Left colon (tissue), 2 donors: Measurements from ENCODE around the gene NHLH1. TPM values are rescaled to one million over a fixed set of nuclear protein-coding genes. Genes with fewer than 3 reads are reported as not detected.

Experiments used
- ATAC-seq: fragments of 200-7000 bp; cut with Tn5 transposase; one replicate; pipeline ENCODE4 v1.9.1; 2020; ENCODE audit warnings: mild to moderate bottlenecking, moderate library complexity
- DNase-seq, 2 donors: peaks; one replicate each; pipeline ENCODE4 v3.0.0-alpha.2; 2020
- intact Hi-C, 2 donors: fragments of 100-400 bp; cut with DNase I in 1 of 2; cut with micrococcal nuclease in 1 of 2; formaldehyde crosslinking; loops; one replicate each; pipeline versions ENCODE4 v1.11.2 to v1.14.0; 2022; cut with DNase I, micrococcal nuclease
- total RNA-seq, 2 donors: library from RNA; stranded (reverse); fragmentation: NEBNext Ultra II Directional; extraction: Animal tissue kit (Norgen Biotek cat#: 25700); gene quantifications; one replicate each; pipeline ENCODE4 v1.2.1, GENCODE V29; 2021
- donor health status: DM: no; HTN: no; CAD: no.
- donor health status: DM: yes; HTN: yes; CAD: no.

NHLH1 gene
- total RNA-seq, 2 donors from 2014 or later: 0.20 TPM; not detected in 1

GRCh38 chr1:160354388-160354985 lies 12.4 kb upstream of the NHLH1 start:
- intact Hi-C loops: no loop called here
- ATAC-seq (peak; percentile 53), DNase-seq (no peak)

- ATAC-seq (no peak), DNase-seq (no peak)
- intact Hi-C loops: no loop called here
Measured at GRCh38 chr1:160357286-160358002, 9.4 kb upstream of the NHLH1 start.

GRCh38 chr1:160358073-160358472 lies 8.8 kb upstream of the NHLH1 start:
- DNase-seq: no peak
- no peak for ATAC-seq
- intact Hi-C loops: no loop called here

GRCh38 chr1:160359559-160360226 lies 7.2 kb upstream of the NHLH1 start:
- ATAC-seq (no peak), DNase-seq (no peak)
- intact Hi-C loops: no loop called here

DNA sequence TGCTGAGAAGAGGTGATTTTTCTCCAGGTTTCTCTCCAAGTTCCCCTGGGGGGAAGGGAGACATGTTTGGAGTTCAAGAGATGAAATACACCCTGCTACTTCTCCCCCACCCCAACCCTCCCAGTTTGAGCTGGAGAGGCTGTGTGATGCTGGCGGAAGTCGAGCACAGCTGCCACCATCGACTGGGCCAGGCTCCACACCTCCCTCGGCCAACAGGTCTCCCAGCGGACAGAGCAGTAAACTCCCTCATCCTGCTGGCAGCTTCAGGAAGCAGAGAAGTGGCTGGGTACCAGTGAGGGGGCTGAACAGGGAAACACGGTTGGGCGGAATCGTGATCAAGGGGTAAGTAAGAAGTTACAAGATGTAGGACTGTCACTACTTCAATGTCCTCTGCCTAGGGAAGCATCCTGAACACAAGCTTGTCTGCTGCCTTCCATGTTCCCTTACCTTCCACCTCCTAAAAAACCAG lies 6.6 kb upstream of the NHLH1 start:
- DNase-seq (no peak), ATAC-seq (no peak)
- intact Hi-C loops: no loop called here

DNA sequence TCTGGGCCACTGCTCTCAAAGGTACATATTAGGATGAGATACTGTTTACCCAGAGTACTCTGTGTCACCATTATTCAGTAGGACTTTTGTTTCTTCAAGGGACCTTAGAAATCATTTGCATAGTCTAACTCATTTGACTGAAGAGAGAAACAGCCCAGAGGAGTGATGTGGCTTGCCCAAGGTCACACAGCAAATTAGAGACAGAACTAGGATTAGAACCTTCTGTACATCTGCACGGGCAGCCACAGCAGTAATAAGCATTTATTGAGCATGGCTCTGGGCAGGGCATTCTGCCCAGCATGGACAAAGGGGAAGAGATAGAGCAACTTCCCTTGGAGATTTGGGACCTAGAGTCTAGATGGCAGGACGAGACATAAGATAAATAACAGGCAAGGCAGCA lies 5.7 kb upstream of the NHLH1 start:
- intact Hi-C loops: no loop called here
- DNase-seq (no peak), ATAC-seq (no peak)

DNA sequence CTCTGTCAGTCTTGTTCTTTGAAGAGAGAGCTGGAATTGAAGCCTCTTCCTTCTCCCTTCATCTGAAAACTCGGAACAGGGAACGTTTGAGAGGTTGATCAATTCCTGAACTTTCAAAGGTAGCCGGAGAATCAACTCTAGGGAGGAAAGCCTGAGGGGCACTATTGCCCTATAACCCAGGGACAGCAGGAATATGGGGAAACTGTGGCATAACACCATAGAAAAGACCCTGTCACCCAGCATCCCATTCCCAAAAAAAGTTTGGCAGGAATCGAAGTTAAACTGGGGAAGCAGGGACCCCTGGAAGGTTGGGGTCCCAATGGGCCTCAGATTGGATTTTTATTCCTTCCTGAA lies 5.1 kb upstream of the NHLH1 start:
- no peak for DNase-seq
- intact Hi-C loops: no loop called here

DNA sequence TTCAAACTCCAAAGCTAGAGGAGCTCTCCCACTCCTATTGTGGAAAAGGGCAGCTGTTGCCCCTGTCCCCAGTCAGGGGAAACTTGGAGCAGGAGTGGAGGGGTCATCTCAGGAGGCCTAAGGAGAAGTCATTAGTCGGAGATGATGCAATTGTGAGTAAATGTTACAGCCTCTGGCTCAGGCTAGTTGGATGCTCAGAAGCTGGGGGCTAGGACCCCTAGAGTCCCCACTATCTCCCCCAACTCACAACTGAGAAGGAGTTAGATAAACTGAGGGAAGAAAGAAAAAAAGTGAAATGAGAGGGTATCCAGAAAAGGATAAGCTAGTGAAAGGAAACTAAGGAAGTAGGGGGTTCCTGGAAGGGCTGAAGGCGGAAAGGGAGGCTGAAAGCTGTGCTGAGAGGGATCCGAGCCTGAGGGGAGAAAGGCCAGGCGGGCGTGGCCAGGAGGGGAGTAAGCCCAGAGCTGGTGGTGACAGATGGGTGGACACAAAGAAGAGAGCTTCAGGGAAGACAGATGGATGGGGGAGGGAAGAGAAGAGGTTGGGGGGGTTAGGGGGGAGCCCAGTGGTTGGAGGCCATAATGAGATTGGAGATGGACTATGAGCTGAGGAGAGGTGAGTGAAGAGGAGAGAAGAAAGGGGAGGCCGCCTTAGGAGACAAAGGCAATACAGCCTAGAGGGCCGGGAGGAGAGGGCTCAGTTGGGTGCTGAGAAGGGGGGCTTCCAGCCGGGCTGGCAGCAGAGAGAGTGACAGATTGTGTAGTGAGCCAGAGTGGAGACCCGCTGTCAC lies 4.5 kb upstream of the NHLH1 start:
- intact Hi-C loops: no loop called here
- ATAC-seq: no peak
- DNase-seq: no peak

More for the DNA sequence above, 5.1 kb upstream of the NHLH1 start:
- no peak for ATAC-seq

DNA sequence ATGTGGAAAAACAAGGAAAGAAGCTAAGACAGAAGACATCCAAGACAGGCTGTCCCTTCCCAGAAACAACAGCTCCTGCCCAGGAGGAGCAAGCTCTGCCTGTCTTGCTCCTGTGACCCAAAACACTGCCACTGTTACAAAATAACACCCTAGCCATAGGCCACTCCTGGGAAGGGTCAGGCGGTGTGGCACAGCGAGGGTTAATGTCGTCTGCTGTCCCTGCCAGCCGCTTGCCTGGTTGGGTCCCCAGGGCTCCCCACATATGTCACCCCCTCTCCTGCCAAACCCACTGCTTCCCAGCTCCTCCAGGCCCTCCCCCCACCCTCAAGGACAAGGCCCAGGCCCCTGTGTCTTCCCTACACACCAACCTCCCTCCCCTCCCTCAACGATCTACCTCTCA lies 3.9 kb upstream of the NHLH1 start:
- intact Hi-C loops: no loop called here
- ATAC-seq (no peak), DNase-seq (no peak)

DNA sequence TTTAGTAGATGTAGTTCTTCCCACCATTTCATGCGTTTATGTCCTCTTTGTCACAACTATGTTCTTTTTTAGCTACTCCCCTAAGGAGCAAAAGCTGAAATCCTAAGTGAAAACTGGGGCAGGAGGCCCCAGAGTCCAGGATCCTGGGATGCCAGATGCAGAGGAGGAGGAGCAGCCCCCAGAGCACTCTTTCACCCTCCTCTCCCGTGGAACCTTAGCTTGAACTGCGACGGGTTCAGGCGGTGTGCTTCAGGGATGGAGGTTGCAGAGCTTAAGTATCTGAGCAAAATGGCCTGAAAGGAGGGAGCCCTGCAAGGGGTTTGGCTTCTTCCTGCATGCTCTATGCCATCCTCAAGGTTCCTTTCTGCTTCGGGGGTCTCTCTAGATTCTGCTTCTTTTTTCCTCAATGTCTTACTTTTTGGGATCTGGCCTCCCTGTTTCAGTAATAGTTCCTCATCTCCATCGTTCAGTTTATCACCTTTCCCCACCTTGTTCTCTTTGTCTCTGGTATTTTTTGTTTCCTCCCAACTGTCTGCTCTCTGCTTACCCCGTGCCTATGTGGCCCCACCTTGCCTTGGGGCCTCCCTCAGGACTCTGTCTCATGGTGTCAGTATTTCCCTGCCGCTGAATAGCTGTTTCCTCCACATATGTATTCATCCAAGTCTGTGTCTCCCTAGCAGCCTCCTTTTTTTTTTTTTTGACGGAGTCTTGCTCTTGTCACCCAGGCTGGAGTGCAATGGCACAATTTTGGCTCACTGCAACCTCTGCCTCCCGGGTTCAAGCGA lies 2.7 kb upstream of the NHLH1 start:
- no peak for ATAC-seq
- intact Hi-C loops: no loop called here

GRCh38 chr1:160365325-160365724 lies 1.5 kb upstream of the NHLH1 start:
- intact Hi-C loops: no loop called here
- ATAC-seq (no peak), DNase-seq (no peak)

More for the DNA sequence above, 2.7 kb upstream of the NHLH1 start:
- no peak for DNase-seq

GRCh38 chr1:160367516-160367900 lies 637 bp downstream of the NHLH1 start:
- intact Hi-C loops: no loop called here
- ATAC-seq: no peak
- no peak for DNase-seq

DNA sequence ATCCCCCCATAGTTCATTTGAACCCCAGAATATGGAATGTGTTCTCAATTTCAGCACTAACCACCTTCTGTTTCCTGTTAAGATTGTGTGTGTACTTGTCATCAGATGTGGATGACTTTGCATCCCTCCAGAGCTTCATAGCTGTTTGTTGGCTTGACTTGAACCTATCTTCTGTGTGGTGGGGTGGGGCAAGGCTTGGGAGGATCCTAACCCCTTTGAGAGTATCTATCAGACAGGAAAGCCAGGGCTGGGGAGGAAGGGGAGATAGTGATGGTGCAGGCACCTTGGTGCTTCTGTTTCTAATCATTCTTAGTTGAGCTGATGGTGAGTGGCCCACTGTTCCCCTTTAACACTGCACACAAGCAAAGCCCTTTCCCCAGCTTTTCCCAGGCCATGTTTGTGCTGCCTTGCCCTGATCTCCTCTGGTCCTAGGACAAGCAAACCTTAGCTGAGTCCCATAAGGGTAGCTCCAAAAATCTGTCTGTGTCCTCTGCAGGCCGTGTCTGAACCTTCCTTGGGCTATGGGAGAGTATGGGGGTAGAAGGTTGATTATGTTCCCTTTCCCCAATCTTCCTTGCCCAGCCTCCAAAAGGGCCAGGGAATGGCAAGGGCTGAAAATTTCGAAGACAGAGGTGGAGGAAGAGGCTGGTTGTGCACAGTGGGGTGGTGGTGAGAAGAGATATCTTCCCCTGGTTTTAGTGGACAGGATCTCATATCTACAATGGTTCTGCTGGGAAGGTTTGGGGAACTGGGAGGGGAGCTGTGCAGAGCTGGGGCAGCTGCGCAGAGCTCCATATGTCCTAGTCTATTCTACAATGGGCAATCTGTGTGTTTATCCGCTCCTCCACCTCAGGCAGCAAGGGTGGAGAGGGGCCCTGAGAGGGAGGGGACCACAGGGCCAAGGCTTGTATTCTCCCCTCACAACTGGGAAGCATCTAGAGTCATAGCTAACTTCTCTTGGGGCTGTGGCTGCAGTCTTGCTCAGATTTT lies 1.4 kb downstream of the NHLH1 start:
- no peak for ATAC-seq
- intact Hi-C loops: no loop called here
- no peak for DNase-seq

DNA sequence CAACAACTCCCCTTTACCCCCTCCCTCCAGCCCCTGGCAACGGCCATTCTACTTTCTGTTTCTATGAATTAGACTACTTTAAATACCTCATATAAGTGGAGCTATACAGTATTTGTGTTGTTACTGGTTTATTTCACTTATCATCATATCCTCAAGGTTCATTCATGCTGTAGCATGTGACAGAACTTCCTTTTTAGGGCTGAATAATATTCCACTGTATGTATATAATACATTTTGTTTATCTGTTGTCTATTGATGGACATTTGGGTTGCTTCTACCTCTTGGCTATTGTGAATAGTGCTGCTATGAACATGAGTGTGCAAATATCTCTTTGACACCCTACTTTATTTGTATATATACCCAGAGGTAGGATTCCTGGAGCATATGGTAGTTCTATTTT lies 2.2 kb downstream of the NHLH1 start:
- no peak for DNase-seq
- ATAC-seq: no peak
- intact Hi-C loops: no loop called here

DNA sequence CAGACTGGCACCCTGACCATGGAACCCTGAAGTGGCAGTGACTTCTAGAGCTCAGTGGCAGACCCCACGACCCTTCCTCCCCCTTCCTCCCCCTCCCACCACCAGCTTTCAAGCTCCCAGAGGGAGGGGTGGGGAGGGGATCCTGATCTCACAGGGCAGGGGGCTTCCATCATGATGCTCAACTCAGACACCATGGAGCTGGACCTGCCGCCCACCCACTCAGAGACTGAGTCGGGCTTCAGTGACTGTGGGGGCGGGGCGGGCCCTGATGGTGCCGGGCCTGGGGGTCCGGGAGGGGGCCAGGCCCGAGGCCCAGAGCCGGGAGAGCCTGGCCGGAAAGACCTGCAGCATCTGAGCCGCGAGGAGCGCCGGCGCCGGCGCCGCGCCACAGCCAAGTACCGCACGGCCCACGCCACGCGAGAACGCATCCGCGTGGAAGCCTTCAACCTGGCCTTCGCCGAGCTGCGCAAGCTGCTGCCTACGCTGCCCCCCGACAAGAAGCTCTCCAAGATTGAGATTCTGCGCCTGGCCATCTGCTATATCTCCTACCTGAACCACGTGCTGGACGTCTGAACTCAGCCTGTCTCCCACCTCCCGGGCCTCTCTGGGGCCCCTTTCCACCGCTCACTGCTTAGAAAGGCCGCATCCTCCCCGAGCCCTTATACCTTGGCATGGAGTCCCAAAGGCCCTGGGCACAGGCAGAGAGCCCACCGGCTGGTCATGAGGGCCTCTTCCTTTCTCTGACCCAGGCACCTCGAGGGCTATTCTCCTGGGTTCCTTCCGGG lies 3.9 kb downstream of the NHLH1 start:
- DNase-seq (no peak), ATAC-seq (no peak)
- intact Hi-C loops: no loop called here

GRCh38 chr1:160371346-160371631 lies 4.4 kb downstream of the NHLH1 start:
- intact Hi-C loops: no loop called here
- no peak for ATAC-seq
- DNase-seq: no peak

DNA sequence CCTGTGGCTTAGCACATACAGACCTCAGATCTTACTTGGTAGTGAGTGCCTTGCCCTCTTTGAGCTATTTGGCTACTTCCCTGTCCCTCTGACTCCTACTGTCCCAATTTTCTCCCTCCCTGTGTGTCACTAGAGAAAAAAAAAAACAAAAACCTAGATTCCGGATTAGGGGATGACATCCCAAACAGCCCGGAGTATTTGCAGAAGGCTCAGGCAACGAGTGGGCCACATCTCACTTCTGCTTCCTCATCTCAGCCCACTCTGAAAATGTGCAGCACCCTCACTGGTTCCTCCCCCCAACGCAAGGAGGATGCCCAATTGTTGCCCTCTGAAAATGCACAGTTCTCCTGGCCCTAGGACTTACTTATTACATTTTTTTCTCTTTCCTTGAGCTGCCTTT lies 4.9 kb downstream of the NHLH1 start:
- intact Hi-C loops: no loop called here
- DNase-seq: no peak
- ATAC-seq: no peak
